Tibial nerve (tissue), 4 donors: Measurements from ENCODE around the gene EPS8L1.

Source experiments
- EP300 ChIP-seq, 2 donors: sonication (generic); formaldehyde crosslinking; IDR thresholded peaks; one replicate each; pipeline ENCODE4 v1.6.1; 2017; ENCODE audit warnings: antibody characterized with exemption in 2 of 2, mild to moderate bottlenecking in 1 of 2
- POLR2A ChIP-seq, 2 donors: fragments of 450-650 bp; IDR thresholded peaks; one replicate each; pipeline ENCODE4 v1.6.1; 2017; ENCODE audit warnings: antibody characterized with exemption in 2 of 2, mild to moderate bottlenecking in 2 of 2, moderate library complexity in 2 of 2
- TF ChIP-seq, protein P1 (sequence below), 5 experiments: fragments of 200-600 bp in 3 of 5; fragments of 450-650 bp in 2 of 5; sonication (generic) in 3 of 5; IDR thresholded peaks; one replicate each; pipeline ENCODE4 v1.5.1; 2016 to 2019; ENCODE audit warnings: antibody characterized with exemption in 5 of 5, mild to moderate bottlenecking in 3 of 5, moderate library complexity in 2 of 5

GRCh38 chr19:55056827-55057226, 18.8 kb upstream of the EPS8L1 start:
- TF ChIP-seq, protein P1, sequence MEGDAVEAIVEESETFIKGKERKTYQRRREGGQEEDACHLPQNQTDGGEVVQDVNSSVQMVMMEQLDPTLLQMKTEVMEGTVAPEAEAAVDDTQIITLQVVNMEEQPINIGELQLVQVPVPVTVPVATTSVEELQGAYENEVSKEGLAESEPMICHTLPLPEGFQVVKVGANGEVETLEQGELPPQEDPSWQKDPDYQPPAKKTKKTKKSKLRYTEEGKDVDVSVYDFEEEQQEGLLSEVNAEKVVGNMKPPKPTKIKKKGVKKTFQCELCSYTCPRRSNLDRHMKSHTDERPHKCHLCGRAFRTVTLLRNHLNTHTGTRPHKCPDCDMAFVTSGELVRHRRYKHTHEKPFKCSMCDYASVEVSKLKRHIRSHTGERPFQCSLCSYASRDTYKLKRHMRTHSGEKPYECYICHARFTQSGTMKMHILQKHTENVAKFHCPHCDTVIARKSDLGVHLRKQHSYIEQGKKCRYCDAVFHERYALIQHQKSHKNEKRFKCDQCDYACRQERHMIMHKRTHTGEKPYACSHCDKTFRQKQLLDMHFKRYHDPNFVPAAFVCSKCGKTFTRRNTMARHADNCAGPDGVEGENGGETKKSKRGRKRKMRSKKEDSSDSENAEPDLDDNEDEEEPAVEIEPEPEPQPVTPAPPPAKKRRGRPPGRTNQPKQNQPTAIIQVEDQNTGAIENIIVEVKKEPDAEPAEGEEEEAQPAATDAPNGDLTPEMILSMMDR (IDR thresholded peaks at IDR 0.05), result no peak
- TF ChIP-seq POLR2A (IDR thresholded peaks at IDR 0.05) (no peak), EP300 (IDR thresholded peaks at IDR 0.05) (no peak)
